Endodermal cell (in vitro differentiated cells): ENCODE measurements around the gene AKAP13. TPM values are rescaled to one million over a fixed set of nuclear protein-coding genes. Genes with fewer than 3 reads are reported as not detected.

Experiments used
- DNase-seq: peaks from one replicate; pipeline ENCODE4 v3.0.0-alpha.2; 2017
- H3K27ac ChIP-seq: 2 replicates; pipeline ENCODE4 v1.5.1; 2013; ENCODE audit warnings: mild to moderate bottlenecking, low read depth, low read length, moderate library complexity
- H3K27me3 ChIP-seq: 2 replicates; pipeline ENCODE4 v1.6.1; 2013; ENCODE audit warnings: mild to moderate bottlenecking, low read length, moderate library complexity; ENCODE audit not compliant: insufficient read depth, control insufficient read depth, poor library complexity, severe bottlenecking
- H3K36me3 ChIP-seq: 2 replicates; pipeline ENCODE4 v1.7.0; 2013; ENCODE audit warnings: mild to moderate bottlenecking, low read length, moderate library complexity; ENCODE audit not compliant: control insufficient read depth, insufficient read depth
- H3K4me1 ChIP-seq: one replicate; pipeline ENCODE4 v1.7.0; 2013; ENCODE audit warnings: low read length; ENCODE audit not compliant: control insufficient read depth, insufficient read depth
- H3K4me3 ChIP-seq: 2 replicates; pipeline ENCODE4 v1.5.1; 2013; ENCODE audit warnings: mild to moderate bottlenecking, low read length, moderate library complexity
- H3K9ac ChIP-seq: 2 replicates; pipeline ENCODE4 v1.6.1; 2013; ENCODE audit warnings: mild to moderate bottlenecking, low read length, moderate library complexity; ENCODE audit not compliant: poor library complexity, severe bottlenecking; ENCODE audit errors: extremely low read depth
- H3K9me3 ChIP-seq: 2 replicates; pipeline ENCODE4 v1.6.1; 2013; ENCODE audit warnings: mild to moderate bottlenecking, low read length, moderate library complexity; ENCODE audit not compliant: control insufficient read depth
- H3K27ac Mint-ChIP-seq: 2 replicates; pipeline ENCODE4 v1.8.0; 2020; ENCODE audit warnings: mixed read lengths
- H3K27me3 Mint-ChIP-seq: 2 replicates; pipeline ENCODE4 v1.8.0; 2021; ENCODE audit warnings: mild to moderate bottlenecking, mixed read lengths; ENCODE audit not compliant: insufficient read depth
- H3K36me3 Mint-ChIP-seq: 2 replicates; pipeline ENCODE4 v1.8.0; 2020; ENCODE audit warnings: low read depth, mixed read lengths
- H3K4me1 Mint-ChIP-seq: 2 replicates; pipeline ENCODE4 v1.8.0; 2020; ENCODE audit warnings: mixed read lengths
- H3K4me3 Mint-ChIP-seq: 2 replicates; pipeline ENCODE4 v1.8.0; 2020; ENCODE audit warnings: mild to moderate bottlenecking, moderate library complexity, mixed read lengths
- H3K9me3 Mint-ChIP-seq: 2 replicates; pipeline ENCODE4 v1.8.0; 2020; ENCODE audit warnings: mild to moderate bottlenecking, mixed read lengths
- WGBS, 2 experiments: methylation state at CpG; one replicate each; pipeline versions ENCODE4 v1.1.5 to v1.1.7; 2013; ENCODE audit warnings: missing lambda C conversion rate in 2 of 2, mixed read lengths in 1 of 2; ENCODE audit not compliant: insufficient coverage in 1 of 2, insufficient read length in 1 of 2; 5-methylcytosine and 5-hydroxymethylcytosine counted together
- total RNA-seq, 2 donors: library from RNA; stranded (reverse); fragmentation: NEBNext Ultra II Directional in 1 of 2; extraction: Animal tissue kit (Norgen Biotek cat#: 25700) in 1 of 2; gene quantifications; 2 replicates in 1 of 2; 3 replicates in 1 of 2; pipeline ENCODE4 v1.2.1, GENCODE V29; 2021
- TF ChIP-seq, protein P1 (sequence below): fragments of 200-600 bp; sonication (generic); conservative IDR thresholded peaks from 2 replicates; pipeline ENCODE4 v1.5.0; 2021; ENCODE audit warnings: antibody characterized with exemption, mild to moderate bottlenecking

The AKAP13 gene
- total RNA-seq, 2 donors from 2014 or later, result 115 to 131 TPM

DNA sequence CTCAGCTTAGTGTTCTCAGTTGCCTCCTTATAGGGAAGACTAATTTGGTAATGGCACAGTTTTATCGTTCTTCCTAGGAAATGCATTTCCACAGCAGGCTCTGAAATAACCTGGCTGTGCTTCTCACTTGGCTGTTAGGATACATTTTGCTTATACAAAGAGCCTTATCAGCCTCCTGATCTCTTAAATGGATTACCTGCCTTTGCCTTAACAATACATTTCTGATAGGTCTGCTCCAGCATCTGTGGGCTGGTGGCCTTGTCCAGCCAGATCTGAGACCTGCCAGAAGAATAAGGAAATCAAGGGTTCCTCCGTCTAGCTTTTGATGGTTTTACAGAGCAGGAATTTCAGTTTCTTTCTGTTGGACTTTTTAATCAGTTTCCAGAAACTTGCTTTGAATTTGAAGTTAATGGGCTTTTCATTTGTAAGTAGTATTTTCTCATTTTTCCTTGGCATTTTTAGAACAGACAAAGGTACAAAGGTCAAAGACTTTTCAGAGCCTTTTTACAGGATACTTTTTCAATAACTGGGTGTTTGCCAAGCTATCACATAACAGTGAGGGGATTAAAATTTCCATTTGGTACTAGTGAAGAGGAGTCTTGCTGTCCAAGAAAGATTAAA lies 116.3 kb downstream of the AKAP13 start:
- peaks cover 6% of the 10 kb centered on the region for H3K36me3 ChIP-seq
- no peaks in the 10 kb centered on the region for H3K9me3 ChIP-seq
- H3K4me1 ChIP-seq, result peaks cover 27% of the 10 kb centered on the region
- Mint-ChIP-seq H3K9me3 (no peaks in the 10 kb centered on the region), H3K36me3 (no peaks in the 10 kb centered on the region), H3K27ac (no peak overlapping the region), H3K4me3 (no peak overlapping the region), H3K27me3 (no peaks in the 10 kb centered on the region), H3K4me1 (peaks cover 71% of the 10 kb centered on the region)
- TF ChIP-seq, protein P1, sequence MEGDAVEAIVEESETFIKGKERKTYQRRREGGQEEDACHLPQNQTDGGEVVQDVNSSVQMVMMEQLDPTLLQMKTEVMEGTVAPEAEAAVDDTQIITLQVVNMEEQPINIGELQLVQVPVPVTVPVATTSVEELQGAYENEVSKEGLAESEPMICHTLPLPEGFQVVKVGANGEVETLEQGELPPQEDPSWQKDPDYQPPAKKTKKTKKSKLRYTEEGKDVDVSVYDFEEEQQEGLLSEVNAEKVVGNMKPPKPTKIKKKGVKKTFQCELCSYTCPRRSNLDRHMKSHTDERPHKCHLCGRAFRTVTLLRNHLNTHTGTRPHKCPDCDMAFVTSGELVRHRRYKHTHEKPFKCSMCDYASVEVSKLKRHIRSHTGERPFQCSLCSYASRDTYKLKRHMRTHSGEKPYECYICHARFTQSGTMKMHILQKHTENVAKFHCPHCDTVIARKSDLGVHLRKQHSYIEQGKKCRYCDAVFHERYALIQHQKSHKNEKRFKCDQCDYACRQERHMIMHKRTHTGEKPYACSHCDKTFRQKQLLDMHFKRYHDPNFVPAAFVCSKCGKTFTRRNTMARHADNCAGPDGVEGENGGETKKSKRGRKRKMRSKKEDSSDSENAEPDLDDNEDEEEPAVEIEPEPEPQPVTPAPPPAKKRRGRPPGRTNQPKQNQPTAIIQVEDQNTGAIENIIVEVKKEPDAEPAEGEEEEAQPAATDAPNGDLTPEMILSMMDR, result no peak
- no peak for DNase-seq
- H3K9ac ChIP-seq, result no peak overlapping the region
- H3K27ac ChIP-seq, result no peak overlapping the region
- peak overlapping the region; percentile 55 for H3K4me3 ChIP-seq
- H3K27me3 ChIP-seq, result no peaks in the 10 kb centered on the region
- 78 to 91% methylated on average over 1 to 2 of the region's 2 CpGs for WGBS, 2 experiments

DNA sequence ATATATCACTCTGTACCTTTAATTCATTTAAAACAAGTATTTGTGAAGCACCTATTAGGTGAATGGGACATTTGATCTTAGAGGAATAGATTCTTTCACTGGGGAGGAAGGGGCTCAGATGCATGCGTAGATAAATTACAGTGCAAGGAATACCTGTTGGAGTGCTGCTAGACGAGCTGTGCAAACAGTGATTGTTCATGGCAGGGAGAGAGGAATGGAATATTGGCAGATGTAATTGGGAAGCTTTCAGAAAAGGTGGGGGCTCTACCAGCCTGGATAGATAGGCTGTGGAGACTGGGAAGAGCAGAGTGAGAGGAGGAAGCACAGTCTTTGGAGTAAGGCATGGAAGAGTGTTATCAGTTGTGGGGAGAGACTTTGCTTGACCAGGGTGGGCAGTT lies 116.8 kb downstream of the AKAP13 start:
- Mint-ChIP-seq H3K9me3 (no peaks in the 10 kb centered on the region), H3K4me3 (no peak overlapping the region), H3K36me3 (no peaks in the 10 kb centered on the region), H3K4me1 (peaks cover 73% of the 10 kb centered on the region), H3K27me3 (no peaks in the 10 kb centered on the region), H3K27ac (no peak overlapping the region)
- Histone ChIP-seq H3K27ac (no peak overlapping the region), H3K9me3 (no peaks in the 10 kb centered on the region), H3K36me3 (peaks cover 6% of the 10 kb centered on the region), H3K9ac (no peak overlapping the region), H3K4me3 (no peak overlapping the region), H3K4me1 (peaks cover 28% of the 10 kb centered on the region), H3K27me3 (no peaks in the 10 kb centered on the region)
- TF ChIP-seq, protein P1, result no peak
- WGBS, 2 experiments, result 91 to 94% methylated on average over 2 of the region's 2 CpGs
- no peak for DNase-seq

DNA sequence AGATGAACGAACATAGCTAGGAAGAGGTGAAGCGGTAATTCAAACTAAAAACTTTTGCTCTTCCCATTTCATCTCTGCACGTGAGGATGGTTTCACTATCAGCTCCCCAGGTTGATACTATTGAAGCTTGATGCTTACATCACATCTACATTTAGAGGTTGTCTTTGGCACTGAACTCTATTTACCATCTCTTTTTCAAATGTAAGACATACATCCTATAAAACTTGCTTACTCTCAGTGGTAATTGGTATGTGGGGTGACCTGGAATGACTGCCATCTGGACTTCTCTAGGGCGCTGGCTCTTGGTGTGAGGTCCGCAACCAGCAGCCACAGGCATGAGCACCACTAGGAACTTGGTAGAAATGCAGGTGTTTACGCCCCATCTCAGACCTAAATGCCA lies 118.1 kb downstream of the AKAP13 start:
- no peaks in the 10 kb centered on the region for H3K27me3 Mint-ChIP-seq
- H3K27ac Mint-ChIP-seq, result no peak overlapping the region
- no peak for DNase-seq
- no peaks in the 10 kb centered on the region for H3K9me3 Mint-ChIP-seq
- peaks cover 37% of the 10 kb centered on the region for H3K4me1 ChIP-seq
- H3K36me3 Mint-ChIP-seq, result no peaks in the 10 kb centered on the region
- TF ChIP-seq, protein P1, result no peak
- no peak overlapping the region for H3K27ac ChIP-seq
- H3K9me3 ChIP-seq, result no peaks in the 10 kb centered on the region
- no peak overlapping the region for H3K9ac ChIP-seq
- H3K36me3 ChIP-seq, result peaks cover 3% of the 10 kb centered on the region
- no peaks in the 10 kb centered on the region for H3K27me3 ChIP-seq
- 86 to 90% methylated on average over 6 of the region's 6 CpGs for WGBS, 2 experiments
- peaks cover 81% of the 10 kb centered on the region for H3K4me1 Mint-ChIP-seq
- H3K4me3 Mint-ChIP-seq, result no peak overlapping the region
- no peak overlapping the region for H3K4me3 ChIP-seq
